HCT116 (cell line): Measurements from ENCODE around the gene SLC1A4. TPM values are rescaled to one million over a fixed set of nuclear protein-coding genes. Genes with fewer than 3 reads are reported as not detected.

Experiments used
- ATAC-seq: fragments of 200-7000 bp; cut with Tn5 transposase; 2 replicates; pipeline ENCODE4 v1.9.1; 2020; ENCODE audit warnings: mild to moderate bottlenecking, moderate library complexity
- BruUV-seq: library from RNA; stranded (reverse); fragments of 400-500 nt; replicated peaks from 2 replicates; lab custom pipeline; 2021; lab: Mats Ljungman, UMichigan
- CTCF ChIA-PET: fragments of 300-600 bp; sonication (Branson Sonifier 250); formaldehyde crosslinking; loops from one replicate; lab custom pipeline; 2021; ENCODE audit warnings: antibody characterized with exemption; lab: Charles Lee
- POLR2A ChIA-PET: fragments of 300-600, 350-600 bp; sonication (Branson Sonifier 250); formaldehyde crosslinking; loops from one replicate; lab custom pipeline; 2021; ENCODE audit warnings: antibody characterized with exemption; lab: Charles Lee
- RAD21 ChIA-PET, 2 experiments: fragments of 300-600 bp; sonication (Branson Sonifier 250); formaldehyde crosslinking; loops; one replicate each; lab custom pipeline; 2023; ENCODE audit warnings: low total read pairs in 2 of 2; ENCODE audit not compliant: uncharacterized antibody in 2 of 2, unreplicated experiment in 2 of 2, low non-redundant PET in 1 of 2; lab: Charles Lee
- DNase-seq: peaks from one replicate; pipeline ENCODE4 v3.0.0-alpha.2; 2010; ENCODE audit warnings: low read depth, low spot score
- H2AFZ ChIP-seq: fragments of 200-600 bp; shearing (Covaris generic), sonication (generic); 2 replicates; pipeline ENCODE4 v1.6.1; 2017; ENCODE audit warnings: low read depth, mixed run types, mixed read lengths, antibody characterized with exemption, low read length; ENCODE audit not compliant: poor library complexity, severe bottlenecking
- H3K27ac ChIP-seq: 2 replicates; pipeline ENCODE4 v1.5.1; 2012; ENCODE audit warnings: low read depth, low read length
- H3K27me3 ChIP-seq: fragments of 200-600 bp; sonication (generic); 2 replicates; pipeline ENCODE4 v1.6.1; 2016; ENCODE audit warnings: mixed run types, low read length, mixed read lengths; ENCODE audit not compliant: insufficient read depth
- H3K36me3 ChIP-seq, 2 experiments: fragments of 200-500 bp in 1 of 2; fragments of 200-600 bp in 1 of 2; sonication (Bioruptor generic) in 1 of 2; sonication (generic) in 1 of 2; 2 replicates each; pipeline versions ENCODE4 v1.5.1 to v1.6.1; 2014 to 2016; ENCODE audit warnings: low read length in 2 of 2, inconsistent platforms in 1 of 2, mixed read lengths in 1 of 2, mixed run types in 1 of 2; ENCODE audit not compliant: insufficient read depth in 2 of 2, control insufficient read depth in 1 of 2
- H3K4me1 ChIP-seq, 2 experiments: fragments of 200-600 bp in 1 of 2; sonication (generic) in 1 of 2; 2 replicates each; pipeline versions ENCODE4 v1.5.1 to v1.6.1; 2012 to 2017; ENCODE audit warnings: low read length in 2 of 2, inconsistent platforms in 1 of 2, mild to moderate bottlenecking in 1 of 2, mixed read lengths in 1 of 2, mixed run types in 1 of 2, moderate library complexity in 1 of 2; ENCODE audit not compliant: insufficient read depth in 2 of 2, control insufficient read depth in 1 of 2
- H3K4me2 ChIP-seq: fragments of 200-600 bp; sonication (generic); 2 replicates; pipeline ENCODE4 v1.6.1; 2017; ENCODE audit warnings: mixed run types, low read length, mixed read lengths
- H3K4me3 ChIP-seq, 2 experiments: fragments of 200-600 bp in 1 of 2; sonication (generic) in 1 of 2; replicated peaks in 1 of 2; 2 replicates each; pipeline ENCODE4 v1.5.1; 2011 to 2016; ENCODE audit warnings: low read length in 2 of 2, control low read depth in 1 of 2, low read depth in 1 of 2, mild to moderate bottlenecking in 1 of 2, mixed read lengths in 1 of 2, mixed run types in 1 of 2
- H3K79me2 ChIP-seq: fragments of 200-600 bp; sonication (generic); 2 replicates; pipeline ENCODE4 v1.6.1; 2017; ENCODE audit warnings: mild to moderate bottlenecking, mixed run types, low read length, moderate library complexity, mixed read lengths; ENCODE audit not compliant: insufficient read depth
- H3K9ac ChIP-seq: fragments of 200-600 bp; sonication (generic); 2 replicates; pipeline ENCODE4 v1.6.1; 2016; ENCODE audit warnings: low read length, mixed read lengths
- H3K9me2 ChIP-seq: fragments of 200-600 bp; sonication (generic), shearing (Covaris generic); 2 replicates; pipeline ENCODE4 v1.6.1; 2017; ENCODE audit warnings: mixed run types, mild to moderate bottlenecking, moderate library complexity; ENCODE audit not compliant: insufficient read depth
- H3K9me3 ChIP-seq, 2 experiments: fragments of 200-500 bp in 1 of 2; fragments of 200-600 bp in 1 of 2; sonication (Bioruptor generic) in 1 of 2; sonication (generic) in 1 of 2; 2 replicates each; pipeline ENCODE4 v1.6.1; 2014 to 2017; ENCODE audit warnings: low read length in 2 of 2, mixed read lengths in 2 of 2, inconsistent platforms in 1 of 2, low read depth in 1 of 2, mild to moderate bottlenecking in 1 of 2, mixed run types in 1 of 2, moderate library complexity in 1 of 2; ENCODE audit not compliant: control insufficient read depth in 1 of 2, insufficient read depth in 1 of 2
- H4K20me1 ChIP-seq: fragments of 200-600 bp; sonication (generic), shearing (Covaris generic); 2 replicates; pipeline ENCODE4 v1.6.1; 2017; ENCODE audit warnings: mixed run types, mild to moderate bottlenecking, moderate library complexity; ENCODE audit not compliant: insufficient read depth
- CBX3 ChIP-seq: IDR thresholded peaks from 2 replicates; pipeline ENCODE4 v1.6.1; 2012; ENCODE audit warnings: low read depth
- CEBPB ChIP-seq: IDR thresholded peaks from 2 replicates; pipeline ENCODE4 v1.6.1; 2012; ENCODE audit warnings: low read depth
- CTCF ChIP-seq, 3 experiments: fragments of 200-600 bp in 1 of 3; sonication (generic) in 1 of 3; IDR thresholded peaks in 2 of 3; conservative IDR thresholded peaks in 1 of 3; 2 replicates each; pipeline ENCODE4 v1.5.1; 2012 to 2017; ENCODE audit warnings: low read depth in 2 of 3, low read length in 2 of 3, antibody characterized with exemption in 1 of 3, borderline replicate concordance in 1 of 3, control low read depth in 1 of 3, mild to moderate bottlenecking in 1 of 3, mixed read lengths in 1 of 3, mixed run types in 1 of 3, moderate library complexity in 1 of 3; ENCODE audit not compliant: insufficient read depth in 1 of 3
- EGR1 ChIP-seq: IDR thresholded peaks from 2 replicates; pipeline ENCODE4 v1.6.1; 2012; ENCODE audit warnings: low read depth
- ELF1 ChIP-seq: IDR thresholded peaks from 2 replicates; pipeline ENCODE4 v1.6.1; 2012; ENCODE audit warnings: low read depth, borderline replicate concordance
- EZH2 ChIP-seq: fragments of 200-600 bp; sonication (generic); IDR thresholded peaks from 2 replicates; pipeline ENCODE4 v1.6.1; 2017; ENCODE audit warnings: antibody characterized with exemption, mixed run types
- FOSL1 ChIP-seq: IDR thresholded peaks from 2 replicates; pipeline ENCODE4 v1.6.1; 2012; ENCODE audit warnings: low read depth
- JUND ChIP-seq: IDR thresholded peaks from 2 replicates; pipeline ENCODE4 v1.6.1; 2012
- POLR2A ChIP-seq: IDR thresholded peaks from 2 replicates; pipeline ENCODE4 v1.7.0; 2011; ENCODE audit warnings: borderline replicate concordance; ENCODE audit not compliant: insufficient read depth, insufficient read length; ENCODE audit errors: extremely low read depth
- POLR2AphosphoS5 ChIP-seq: IDR thresholded peaks from 2 replicates; pipeline ENCODE4 v1.6.1; 2011; ENCODE audit warnings: mild to moderate bottlenecking, low read depth, low read length, moderate library complexity
- RAD21 ChIP-seq: IDR thresholded peaks from 2 replicates; pipeline ENCODE4 v1.6.1; 2012; ENCODE audit warnings: low read depth, mild to moderate bottlenecking
- SP1 ChIP-seq: IDR thresholded peaks from 2 replicates; pipeline ENCODE4 v1.6.1; 2012; ENCODE audit warnings: low read depth
- YY1 ChIP-seq: IDR thresholded peaks from 2 replicates; pipeline ENCODE4 v1.6.1; 2011; ENCODE audit warnings: low read length, low read depth, moderate library complexity, mild to moderate bottlenecking; ENCODE audit not compliant: insufficient replicate concordance; ENCODE audit errors: extremely low read depth
- intact Hi-C: fragments of 100-400 bp; cut with micrococcal nuclease; formaldehyde crosslinking; loops from 2 replicates; pipeline ENCODE4 v1.10.0; 2022
- total RNA-seq: library from RNA; stranded (reverse); gene quantifications from one replicate; pipeline ENCODE4 v1.2.1, GENCODE V29; 2021; ENCODE audit not compliant: unreplicated experiment
- TF ChIP-seq, protein P1 (sequence below): IDR thresholded peaks from 2 replicates; pipeline ENCODE4 v1.6.1; 2011; ENCODE audit warnings: mild to moderate bottlenecking, low read length, moderate library complexity; ENCODE audit not compliant: insufficient replicate concordance; ENCODE audit errors: extremely low read depth
- TF ChIP-seq, protein P2 (sequence below): IDR thresholded peaks from 2 replicates; pipeline ENCODE4 v1.6.1; 2012
- TF ChIP-seq, protein P3 (sequence below): IDR thresholded peaks from 2 replicates; pipeline ENCODE4 v1.6.1; 2012

SLC1A4 gene
- total RNA-seq, 1 experiment from 2014 or later: 9.2 TPM

DNA sequence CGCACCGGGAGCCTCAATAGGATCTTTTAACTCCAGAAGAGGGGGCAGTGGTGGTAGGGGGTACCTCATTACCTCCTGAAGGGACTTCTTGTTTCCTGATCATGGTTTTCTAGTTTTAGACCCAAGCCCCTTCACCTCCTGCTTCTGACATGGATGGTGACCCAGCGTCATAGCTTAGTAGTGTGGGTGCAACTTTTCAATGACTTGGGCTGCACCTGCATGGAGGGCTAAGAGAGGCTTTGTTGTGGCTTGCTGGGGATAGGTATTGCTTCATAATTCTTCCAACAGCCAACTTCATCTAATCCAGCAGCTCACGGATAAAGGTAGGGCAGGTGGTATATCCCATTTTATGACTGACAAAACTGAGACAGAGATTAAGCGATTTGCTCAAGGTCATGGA is 3.0 kb downstream of the SLC1A4 start (continued):
- TF ChIP-seq CTCF (IDR thresholded peaks at IDR 0.05 in 2 of 3, conservative IDR thresholded peaks at IDR 0.05 in 1 of 3; ENCODE audit: borderline replicate concordance in 1 of 3, insufficient read depth in 1 of 3, low read depth in 2 of 3, low read length in 2 of 3) (no peak), POLR2AphosphoS5 (no peak), CBX3 (no peak), RAD21 (no peak), ELF1 (no peak), EGR1 (no peak), CEBPB (no peak), POLR2A (no peak), JUND (no peak)
- TF ChIP-seq, protein P1, sequence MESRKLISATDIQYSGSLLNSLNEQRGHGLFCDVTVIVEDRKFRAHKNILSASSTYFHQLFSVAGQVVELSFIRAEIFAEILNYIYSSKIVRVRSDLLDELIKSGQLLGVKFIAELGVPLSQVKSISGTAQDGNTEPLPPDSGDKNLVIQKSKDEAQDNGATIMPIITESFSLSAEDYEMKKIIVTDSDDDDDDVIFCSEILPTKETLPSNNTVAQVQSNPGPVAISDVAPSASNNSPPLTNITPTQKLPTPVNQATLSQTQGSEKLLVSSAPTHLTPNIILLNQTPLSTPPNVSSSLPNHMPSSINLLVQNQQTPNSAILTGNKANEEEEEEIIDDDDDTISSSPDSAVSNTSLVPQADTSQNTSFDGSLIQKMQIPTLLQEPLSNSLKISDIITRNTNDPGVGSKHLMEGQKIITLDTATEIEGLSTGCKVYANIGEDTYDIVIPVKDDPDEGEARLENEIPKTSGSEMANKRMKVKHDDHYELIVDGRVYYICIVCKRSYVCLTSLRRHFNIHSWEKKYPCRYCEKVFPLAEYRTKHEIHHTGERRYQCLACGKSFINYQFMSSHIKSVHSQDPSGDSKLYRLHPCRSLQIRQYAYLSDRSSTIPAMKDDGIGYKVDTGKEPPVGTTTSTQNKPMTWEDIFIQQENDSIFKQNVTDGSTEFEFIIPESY: no peak
- TF ChIP-seq, protein P2, sequence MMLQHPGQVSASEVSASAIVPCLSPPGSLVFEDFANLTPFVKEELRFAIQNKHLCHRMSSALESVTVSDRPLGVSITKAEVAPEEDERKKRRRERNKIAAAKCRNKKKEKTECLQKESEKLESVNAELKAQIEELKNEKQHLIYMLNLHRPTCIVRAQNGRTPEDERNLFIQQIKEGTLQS: no peak

DNA sequence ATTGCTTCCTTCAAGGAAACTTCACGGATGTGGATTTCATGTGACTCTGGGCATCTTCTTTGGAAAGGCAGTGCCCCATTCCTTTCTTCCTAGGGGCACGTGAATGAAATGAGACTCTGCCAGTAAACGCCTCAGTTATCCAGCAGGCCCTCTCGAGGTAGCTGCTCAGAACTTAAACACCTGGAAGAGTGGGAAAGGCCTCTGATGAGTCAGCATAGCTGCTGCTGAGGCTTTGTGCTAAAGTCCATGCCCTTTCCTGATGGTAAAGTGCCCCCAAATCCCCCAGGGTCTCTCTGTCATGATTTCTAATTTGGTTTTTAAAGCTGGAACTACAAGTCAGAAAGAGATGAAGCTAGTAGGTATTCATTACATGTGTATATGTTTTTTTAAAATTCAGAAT is 3.8 kb downstream of the SLC1A4 start:
- Histone ChIP-seq H3K36me3 (no peaks in the 10 kb centered on the region), H3K27me3 (no peaks in the 10 kb centered on the region), H3K4me1 (peaks cover 0 to 18% of the 10 kb centered on the region in 2 experiments; a peak in 2 of 4 replicates), H3K4me3 (no peak overlapping the region), H3K4me2 (no peak overlapping the region), H3K9me2 (no peaks in the 10 kb centered on the region), H3K9ac (no peak overlapping the region), H3K9me3 (no peaks in the 10 kb centered on the region), H3K27ac (no peak overlapping the region), H4K20me1 (no peaks in the 10 kb centered on the region), H3K79me2 (no peaks in the 10 kb centered on the region), H2AFZ (no peak overlapping the region)
- intact Hi-C loops: no loop called here
- no peak for DNase-seq
- ChIA-PET RAD21 (no interaction called here), POLR2A (no interaction called here), CTCF (interaction anchor here (1.2 kb wide), 1 partner anchor 63 kb away, joined by 3 read pairs; the partner anchor contains the start of gene CEP68)
- ATAC-seq: no peak
- no TSS peak for BruUV-seq
- no peak for TF ChIP-seq POLR2A
- TF ChIP-seq YY1: no peak
- TF ChIP-seq, protein P2: no peak
- TF ChIP-seq CBX3: no peak
- TF ChIP-seq FOSL1: no peak
- TF ChIP-seq SP1: no peak
- no peak for TF ChIP-seq RAD21
- no peak for TF ChIP-seq EZH2
- no peak for TF ChIP-seq POLR2AphosphoS5
- no peak for TF ChIP-seq JUND
- TF ChIP-seq, protein P3, sequence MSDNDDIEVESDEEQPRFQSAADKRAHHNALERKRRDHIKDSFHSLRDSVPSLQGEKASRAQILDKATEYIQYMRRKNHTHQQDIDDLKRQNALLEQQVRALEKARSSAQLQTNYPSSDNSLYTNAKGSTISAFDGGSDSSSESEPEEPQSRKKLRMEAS: no peak
- TF ChIP-seq CTCF (IDR thresholded peaks at IDR 0.05 in 2 of 3, conservative IDR thresholded peaks at IDR 0.05 in 1 of 3; ENCODE audit: borderline replicate concordance in 1 of 3, insufficient read depth in 1 of 3, low read depth in 2 of 3, low read length in 2 of 3): no peak
